Spleen (tissue), 11 donors: ENCODE results near the gene LTBP2. TPM values are rescaled to one million over a fixed set of nuclear protein-coding genes. Genes with fewer than 3 reads are reported as not detected.
A peak's percentile ranks its signal among the peaks of the same experiment; 100 is the strongest.

Source experiments
- DNase-seq: peaks from one replicate; pipeline ENCODE4 v3.0.0-alpha.2; 2020
- H3K27ac ChIP-seq, 8 donors: fragments of 200-600 bp; sonication (generic) in 7 of 8; 1 replicate in 4 of 8; 2 replicates in 4 of 8; pipeline versions ENCODE4 v1.5.0 to v1.8.0; 2016 to 2021; ENCODE audit warnings: inconsistent platforms in 4 of 8, mild to moderate bottlenecking in 4 of 8, moderate library complexity in 1 of 8
- H3K27me3 ChIP-seq, 7 donors: fragments of 200-600 bp; sonication (generic) in 6 of 7; replicated peaks in 1 of 7; 1 replicate in 4 of 7; 2 replicates in 3 of 7; pipeline versions ENCODE4 v1.5.0 to v1.8.0; 2016 to 2021; ENCODE audit warnings: inconsistent platforms in 3 of 7, mild to moderate bottlenecking in 1 of 7
- H3K36me3 ChIP-seq, 6 donors: fragments of 200-600 bp; sonication (generic) in 5 of 6; 1 replicate in 4 of 6; 2 replicates in 2 of 6; pipeline versions ENCODE4 v1.5.0 to v1.8.0; 2016 to 2021; ENCODE audit warnings: inconsistent platforms in 2 of 6
- H3K4me1 ChIP-seq, 6 donors: fragments of 200-600 bp; sonication (generic) in 5 of 6; 1 replicate in 3 of 6; 2 replicates in 3 of 6; pipeline versions ENCODE4 v1.5.0 to v1.8.0; 2016 to 2021; ENCODE audit warnings: inconsistent platforms in 3 of 6
- H3K4me3 ChIP-seq, 8 donors: fragments of 200-600 bp; sonication (generic) in 7 of 8; 1 replicate in 4 of 8; 2 replicates in 4 of 8; pipeline versions ENCODE4 v1.5.0 to v1.8.0; 2016 to 2021; ENCODE audit warnings: inconsistent platforms in 4 of 8, mild to moderate bottlenecking in 4 of 8, moderate library complexity in 2 of 8
- H3K9me3 ChIP-seq, 8 donors: fragments of 200-600 bp; sonication (generic) in 7 of 8; 1 replicate in 4 of 8; 2 replicates in 4 of 8; pipeline versions ENCODE4 v1.5.0 to v1.8.0; 2016 to 2021; ENCODE audit warnings: inconsistent platforms in 4 of 8
- POLR2A ChIP-seq, 3 donors: fragments of 450-650 bp; IDR thresholded peaks; one replicate each; pipeline ENCODE4 v1.5.1; 2017; ENCODE audit warnings: antibody characterized with exemption in 3 of 3, mild to moderate bottlenecking in 1 of 3
- POLR2AphosphoS5 ChIP-seq, 3 donors: sonication (generic); formaldehyde crosslinking; IDR thresholded peaks; one replicate each; pipeline ENCODE4 v1.5.1; 2017; ENCODE audit warnings: antibody characterized with exemption in 3 of 3
- WGBS, 5 donors: extraction: QIAGEN DNeasy Blood & Tissue Kit in 3 of 5; methylation state at CpG; one replicate each; pipeline versions ENCODE4 v1.1.5 to v1.1.7; 2013 to 2018; 5-methylcytosine and 5-hydroxymethylcytosine counted together
- intact Hi-C: fragments of 100-400 bp; cut with DNase I; formaldehyde crosslinking; loops from one replicate; pipeline ENCODE4 v1.15.0; 2023; ENCODE audit warnings: low total_unique reads
- polyA plus RNA-seq, 3 donors: library from polyadenylated mRNA; stranded (reverse); fragments of 200-250 nt; gene quantifications; one replicate each; pipeline ENCODE4 v1.2.1, GENCODE V29; 2013
- total RNA-seq, 7 donors: library from RNA; depleted of rRNA in 3 of 7; stranded (reverse); fragments of >200 nt in 3 of 7; fragmentation: NEBNext Ultra II Directional in 4 of 7; extraction: Animal tissue kit (Norgen Biotek cat#: 25700) in 4 of 7; gene quantifications; one replicate each; pipeline versions ENCODE4 v1.1.0 to v1.2.1, GENCODE V29; 2016 to 2021
- TF ChIP-seq, protein P1 (sequence below), 11 experiments: fragments of 200-600 bp in 7 of 11; fragments of 450-650 bp in 4 of 11; sonication (generic) in 4 of 11; IDR thresholded peaks in 8 of 11; conservative IDR thresholded peaks in 3 of 11; 1 replicate in 7 of 11; 2 replicates in 4 of 11; pipeline versions ENCODE4 v1.4.0 to v1.8.0; 2016 to 2021; ENCODE audit warnings: antibody characterized with exemption in 11 of 11, inconsistent platforms in 4 of 11, mild to moderate bottlenecking in 1 of 11
- donor health status: healthy with polysubstance abuse.
- donor health status: DM: no; HTN: no; CAD: no; lungs with moderate emphysema.
- donor health status: DM: no; HTN: no; CAD: no.
- donor health status: Bipolar disorder and iron deficiency.
- donor health status: healthy.
- donor health status: DM: no; HTN: no; CAD: no.
- donor health status: DM: yes; HTN: yes; CAD: no.

Gene LTBP2
- total and polyA plus RNA-seq, 10 donors: 3.4 to 10.7 (median 5.6) TPM

DNA sequence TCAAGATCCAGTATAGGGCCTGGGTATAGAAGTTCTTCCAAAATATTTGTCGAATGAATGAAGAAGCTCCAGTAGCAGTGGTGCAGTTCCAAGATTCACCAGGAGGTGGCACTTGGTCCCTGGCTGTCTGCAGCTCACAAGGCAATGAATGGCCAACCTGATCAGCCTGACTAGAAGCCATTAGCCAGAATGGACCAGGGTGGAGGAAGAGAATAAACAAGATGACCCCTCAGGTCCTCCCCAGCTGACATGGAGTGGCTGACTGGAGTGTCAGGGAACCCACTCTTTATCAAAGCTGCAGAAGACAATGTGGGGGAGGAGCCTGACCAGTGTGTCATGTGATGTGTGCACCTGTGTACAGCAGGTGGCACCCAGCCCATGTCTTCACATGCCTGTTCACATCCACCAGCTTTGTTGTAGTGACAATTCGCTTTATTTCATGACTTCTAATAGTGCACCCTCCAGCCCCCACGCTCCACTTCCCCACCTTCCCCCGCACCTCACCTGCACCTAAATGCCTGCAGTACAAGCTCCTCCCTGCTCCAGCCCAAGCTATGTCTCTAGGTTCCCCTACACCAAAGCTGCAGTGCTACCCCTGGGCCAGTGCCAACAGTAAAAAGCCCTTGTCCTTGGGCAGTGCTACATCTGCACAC, 3.0 kb downstream of the LTBP2 start:
- no peaks in the 10 kb centered on the region for H3K9me3 ChIP-seq
- 43 to 55% (median 50%) methylated on average over 4 of the region's 4 CpGs for WGBS, 5 donors
- peak; percentile 90 for DNase-seq
- no peaks in the 10 kb centered on the region for H3K36me3 ChIP-seq
- peaks cover 0 to 35% (median 18%) of the 10 kb centered on the region in 7 donors for H3K27me3 ChIP-seq
- peaks cover 10 to 44% (median 33%) of the 10 kb centered on the region in 6 donors for H3K4me1 ChIP-seq
- intact Hi-C loops: no loop called here
- H3K27ac ChIP-seq: no peak overlapping the region
- no peak overlapping the region for H3K4me3 ChIP-seq
- no peak for TF ChIP-seq POLR2A (IDR thresholded peaks at IDR 0.05)
- TF ChIP-seq, protein P1, sequence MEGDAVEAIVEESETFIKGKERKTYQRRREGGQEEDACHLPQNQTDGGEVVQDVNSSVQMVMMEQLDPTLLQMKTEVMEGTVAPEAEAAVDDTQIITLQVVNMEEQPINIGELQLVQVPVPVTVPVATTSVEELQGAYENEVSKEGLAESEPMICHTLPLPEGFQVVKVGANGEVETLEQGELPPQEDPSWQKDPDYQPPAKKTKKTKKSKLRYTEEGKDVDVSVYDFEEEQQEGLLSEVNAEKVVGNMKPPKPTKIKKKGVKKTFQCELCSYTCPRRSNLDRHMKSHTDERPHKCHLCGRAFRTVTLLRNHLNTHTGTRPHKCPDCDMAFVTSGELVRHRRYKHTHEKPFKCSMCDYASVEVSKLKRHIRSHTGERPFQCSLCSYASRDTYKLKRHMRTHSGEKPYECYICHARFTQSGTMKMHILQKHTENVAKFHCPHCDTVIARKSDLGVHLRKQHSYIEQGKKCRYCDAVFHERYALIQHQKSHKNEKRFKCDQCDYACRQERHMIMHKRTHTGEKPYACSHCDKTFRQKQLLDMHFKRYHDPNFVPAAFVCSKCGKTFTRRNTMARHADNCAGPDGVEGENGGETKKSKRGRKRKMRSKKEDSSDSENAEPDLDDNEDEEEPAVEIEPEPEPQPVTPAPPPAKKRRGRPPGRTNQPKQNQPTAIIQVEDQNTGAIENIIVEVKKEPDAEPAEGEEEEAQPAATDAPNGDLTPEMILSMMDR (IDR thresholded peaks at IDR 0.05 in 8 of 11, conservative IDR thresholded peaks at IDR 0.05 in 3 of 11): peak; percentile 87 to 98 (median 96)
- peak in 1 of 3 donors; percentile 62 for TF ChIP-seq POLR2AphosphoS5 (IDR thresholded peaks at IDR 0.05)

DNA sequence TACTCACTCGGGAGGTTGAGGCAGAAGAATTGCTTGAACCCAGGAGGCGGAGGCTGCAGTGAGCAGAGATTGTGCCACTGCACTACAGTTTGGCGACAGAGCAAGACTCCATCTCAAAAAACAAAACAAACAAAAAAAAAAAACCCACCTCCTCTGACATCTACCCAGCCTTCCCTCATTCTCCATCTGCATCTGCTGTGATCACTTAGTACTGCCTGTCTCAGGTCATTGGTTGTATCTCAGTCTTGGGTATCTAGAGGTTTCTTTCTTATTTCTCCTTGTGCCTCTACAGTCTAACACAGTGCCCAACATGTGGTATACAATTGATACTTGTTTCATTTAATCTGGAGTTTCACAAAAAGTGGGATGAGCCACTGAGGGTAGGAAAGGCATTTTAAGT, 5.3 kb downstream of the LTBP2 start:
- Histone ChIP-seq H3K36me3 (no peaks in the 10 kb centered on the region), H3K4me1 (peaks cover 5 to 22% (median 16%) of the 10 kb centered on the region in 6 donors), H3K4me3 (no peak overlapping the region), H3K27me3 (peaks cover 0 to 17% (median 12%) of the 10 kb centered on the region in 7 donors), H3K9me3 (no peaks in the 10 kb centered on the region), H3K27ac (no peak overlapping the region)
- TF ChIP-seq, protein P1 (IDR thresholded peaks at IDR 0.05 in 8 of 11, conservative IDR thresholded peaks at IDR 0.05 in 3 of 11): no peak
- TF ChIP-seq POLR2AphosphoS5 (IDR thresholded peaks at IDR 0.05): no peak
- TF ChIP-seq POLR2A (IDR thresholded peaks at IDR 0.05): no peak
- DNase-seq: no peak
- WGBS, 5 donors: 88 to 100% (median 93%) methylated on average over 3 of the region's 3 CpGs
- intact Hi-C loops: no loop called here

DNA sequence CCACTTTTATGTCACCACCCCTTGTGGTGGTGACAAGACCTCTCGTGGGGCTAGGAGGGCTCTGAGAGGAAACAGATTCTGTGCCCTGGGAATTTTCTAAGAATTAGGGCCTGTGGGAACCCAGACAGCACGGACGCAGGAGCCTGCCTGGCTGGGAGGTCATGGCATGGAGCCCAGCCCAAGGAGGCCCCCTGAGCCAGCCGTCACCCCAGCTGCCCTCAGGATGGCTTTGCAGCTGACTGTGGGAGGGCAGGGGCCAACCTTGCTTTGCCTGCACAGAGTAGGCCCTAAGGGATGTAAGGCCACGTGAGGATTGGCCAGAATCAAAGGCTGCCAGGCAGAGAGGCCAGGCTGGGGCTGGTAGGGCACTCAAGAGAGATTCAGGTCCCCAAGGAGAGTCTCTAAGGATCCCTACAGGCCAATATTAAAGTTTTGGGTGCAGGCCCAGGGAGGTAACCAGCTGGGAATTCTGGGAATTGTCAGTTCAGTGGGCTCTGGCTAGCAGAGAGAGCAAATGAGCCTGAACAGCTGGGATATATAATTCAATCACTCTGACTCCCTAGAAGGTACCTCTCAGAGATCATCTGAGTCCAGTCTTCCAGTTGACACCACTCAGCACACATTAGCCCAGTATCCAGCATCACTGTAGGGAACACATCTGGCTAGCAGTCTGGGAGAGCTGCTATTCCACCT, 6.4 kb downstream of the LTBP2 start:
- Histone ChIP-seq H3K4me3 (no peak overlapping the region), H3K36me3 (no peaks in the 10 kb centered on the region), H3K27ac (no peak overlapping the region), H3K4me1 (peaks cover 0 to 12% (median 8%) of the 10 kb centered on the region in 6 donors), H3K9me3 (no peaks in the 10 kb centered on the region), H3K27me3 (peaks cover 0 to 6% (median 2%) of the 10 kb centered on the region in 7 donors)
- 57 to 80% (median 64%) methylated on average over 1 to 5 of the region's 5 CpGs for WGBS, 5 donors
- intact Hi-C loops: no loop called here
- TF ChIP-seq, protein P1 (IDR thresholded peaks at IDR 0.05 in 8 of 11, conservative IDR thresholded peaks at IDR 0.05 in 3 of 11): no peak
- TF ChIP-seq POLR2AphosphoS5 (IDR thresholded peaks at IDR 0.05) (no peak), POLR2A (IDR thresholded peaks at IDR 0.05) (no peak)
- no peak for DNase-seq

DNA sequence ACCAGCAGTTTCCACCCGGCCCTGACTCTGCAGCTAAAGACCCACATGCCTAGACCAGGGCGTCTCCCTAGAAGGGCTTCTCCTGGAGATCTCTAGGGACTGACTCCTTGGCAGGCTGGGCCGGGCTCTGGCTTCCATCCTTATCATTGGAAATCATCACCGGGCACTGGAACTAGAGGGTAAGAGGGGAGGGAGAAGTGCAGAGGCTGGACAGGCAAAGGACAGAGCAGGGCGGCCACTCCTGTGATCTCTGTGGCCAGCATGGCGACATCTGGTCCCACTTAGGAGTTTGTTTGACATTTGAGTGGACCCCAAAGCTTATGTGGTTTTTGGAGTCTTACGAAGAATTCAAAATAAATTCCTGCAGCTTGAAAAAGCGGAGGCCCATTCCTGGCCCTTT, 7.1 kb downstream of the LTBP2 start:
- H3K27ac ChIP-seq: no peak overlapping the region
- H3K9me3 ChIP-seq: no peaks in the 10 kb centered on the region
- H3K4me1 ChIP-seq: peaks cover 0 to 11% (median 8%) of the 10 kb centered on the region in 6 donors
- DNase-seq: no peak
- WGBS, 5 donors: 81 to 87% (median 85%) methylated on average over 3 to 8 of the region's 8 CpGs
- H3K27me3 ChIP-seq: no peaks in the 10 kb centered on the region
- intact Hi-C loops: no loop called here
- H3K36me3 ChIP-seq: no peaks in the 10 kb centered on the region
- H3K4me3 ChIP-seq: no peak overlapping the region
- TF ChIP-seq POLR2AphosphoS5 (IDR thresholded peaks at IDR 0.05) (no peak), POLR2A (IDR thresholded peaks at IDR 0.05) (no peak)
- TF ChIP-seq, protein P1 (IDR thresholded peaks at IDR 0.05 in 8 of 11, conservative IDR thresholded peaks at IDR 0.05 in 3 of 11): no peak
